ENCODE measurements around the gene PTPN20.

The PTPN20 gene

GRCh38 chr10:47019155-47020145 is 108.2 kb downstream of the PTPN20 start:
- H3K4me3 ChIP-seq (ENCODE audit: low read depth, low read length): no peak overlapping the region
- no peak for TF ChIP-seq CTCF (IDR thresholded peaks at IDR 0.05; ENCODE audit: low read depth, low read length, missing control alignments)
- no peak for DNase-seq (ENCODE audit: low read depth)

GRCh38 chr10:47020471-47020870 is 109.2 kb downstream of the PTPN20 start:
- H3K4me3 ChIP-seq (ENCODE audit: low read depth, low read length): no peak overlapping the region
- TF ChIP-seq CTCF (IDR thresholded peaks at IDR 0.05; ENCODE audit: low read depth, low read length, missing control alignments): no peak
- no peak for DNase-seq (ENCODE audit: low read depth)

- TF ChIP-seq CTCF (IDR thresholded peaks at IDR 0.05; ENCODE audit: low read depth, low read length, missing control alignments): no peak
- no peak for DNase-seq (ENCODE audit: low read depth)
- no peak overlapping the region for H3K4me3 ChIP-seq (ENCODE audit: low read depth, low read length)
Observed at GRCh38 chr10:47021850-47022249, 110.6 kb downstream of the PTPN20 start.

- no peak overlapping the region for H3K4me3 ChIP-seq (ENCODE audit: low read depth, low read length)
- DNase-seq (ENCODE audit: low read depth): no peak
- no peak for TF ChIP-seq CTCF (IDR thresholded peaks at IDR 0.05; ENCODE audit: low read depth, low read length, missing control alignments)
Observed at GRCh38 chr10:47022311-47023131, 111.3 kb downstream of the PTPN20 start.

GRCh38 chr10:47023237-47024045 is 112.2 kb downstream of the PTPN20 start:
- DNase-seq (ENCODE audit: low read depth): no peak
- no peak overlapping the region for H3K4me3 ChIP-seq (ENCODE audit: low read depth, low read length)
- TF ChIP-seq CTCF (IDR thresholded peaks at IDR 0.05; ENCODE audit: low read depth, low read length, missing control alignments): no peak

- DNase-seq (ENCODE audit: low read depth): no peak
- no peak for TF ChIP-seq CTCF (IDR thresholded peaks at IDR 0.05; ENCODE audit: low read depth, low read length, missing control alignments)
- no peak overlapping the region for H3K4me3 ChIP-seq (ENCODE audit: low read depth, low read length)
Observed at GRCh38 chr10:47024046-47024322, 112.8 kb downstream of the PTPN20 start.

Measured in GM12864 (cell line).